Measurements from ENCODE around the gene SGPP2.

Gene SGPP2

GRCh38 chr2:222535477-222535876 is 111.1 kb downstream of the SGPP2 start:
- no peak for DNase-seq (ENCODE audit: low read depth)
- H3K4me3 ChIP-seq (replicated peaks; ENCODE audit: low read depth, low read length): no peak overlapping the region
- no peak for TF ChIP-seq CTCF (IDR thresholded peaks at IDR 0.05; ENCODE audit: low read length, missing control alignments)

GRCh38 chr2:222538535-222538934 is 114.2 kb downstream of the SGPP2 start:
- no peak for TF ChIP-seq CTCF (IDR thresholded peaks at IDR 0.05; ENCODE audit: low read length, missing control alignments)
- H3K4me3 ChIP-seq (replicated peaks; ENCODE audit: low read depth, low read length): no peak overlapping the region
- no peak for DNase-seq (ENCODE audit: low read depth)

GRCh38 chr2:222544661-222545060 is 120.3 kb downstream of the SGPP2 start:
- no peak for TF ChIP-seq CTCF (IDR thresholded peaks at IDR 0.05; ENCODE audit: low read length, missing control alignments)

GRCh38 chr2:222545823-222546795 is 121.8 kb downstream of the SGPP2 start:
- DNase-seq (ENCODE audit: low read depth): no peak
- H3K4me3 ChIP-seq (replicated peaks; ENCODE audit: low read depth, low read length): no peak overlapping the region
- TF ChIP-seq CTCF (IDR thresholded peaks at IDR 0.05; ENCODE audit: low read length, missing control alignments): no peak

More at GRCh38 chr2:222544661-222545060, 120.3 kb downstream of the SGPP2 start:
- H3K4me3 ChIP-seq (replicated peaks; ENCODE audit: low read depth, low read length): no peak overlapping the region
- no peak for DNase-seq (ENCODE audit: low read depth)

- no peak for TF ChIP-seq CTCF (IDR thresholded peaks at IDR 0.05; ENCODE audit: low read length, missing control alignments)
- no peak for DNase-seq (ENCODE audit: low read depth)
- H3K4me3 ChIP-seq (replicated peaks; ENCODE audit: low read depth, low read length): no peak overlapping the region
These were observed 122.7 kb downstream of the SGPP2 start for GRCh38 chr2:222547083-222547482.

- TF ChIP-seq CTCF (IDR thresholded peaks at IDR 0.05; ENCODE audit: low read length, missing control alignments): no peak
- no peak for DNase-seq (ENCODE audit: low read depth)
- H3K4me3 ChIP-seq (replicated peaks; ENCODE audit: low read depth, low read length): no peak overlapping the region
These were observed 124.6 kb downstream of the SGPP2 start for GRCh38 chr2:222548992-222549391.

Measured in fibroblast of pulmonary artery (primary cell).